ENCODE results near the gene ZNF324B. TPM values are rescaled to one million over a fixed set of nuclear protein-coding genes. Genes with fewer than 3 reads are reported as not detected.
"Not testable (repeated sequence)": the region's sequence is repeated elsewhere in the genome, so short reads cannot be mapped to it uniquely, and the experiment has no call there.

The ZNF324B gene
- polyA plus RNA-seq, 2 of the 4 experiments (the other 2 are of a cell fraction): 3.8 to 6.8 TPM

DNA sequence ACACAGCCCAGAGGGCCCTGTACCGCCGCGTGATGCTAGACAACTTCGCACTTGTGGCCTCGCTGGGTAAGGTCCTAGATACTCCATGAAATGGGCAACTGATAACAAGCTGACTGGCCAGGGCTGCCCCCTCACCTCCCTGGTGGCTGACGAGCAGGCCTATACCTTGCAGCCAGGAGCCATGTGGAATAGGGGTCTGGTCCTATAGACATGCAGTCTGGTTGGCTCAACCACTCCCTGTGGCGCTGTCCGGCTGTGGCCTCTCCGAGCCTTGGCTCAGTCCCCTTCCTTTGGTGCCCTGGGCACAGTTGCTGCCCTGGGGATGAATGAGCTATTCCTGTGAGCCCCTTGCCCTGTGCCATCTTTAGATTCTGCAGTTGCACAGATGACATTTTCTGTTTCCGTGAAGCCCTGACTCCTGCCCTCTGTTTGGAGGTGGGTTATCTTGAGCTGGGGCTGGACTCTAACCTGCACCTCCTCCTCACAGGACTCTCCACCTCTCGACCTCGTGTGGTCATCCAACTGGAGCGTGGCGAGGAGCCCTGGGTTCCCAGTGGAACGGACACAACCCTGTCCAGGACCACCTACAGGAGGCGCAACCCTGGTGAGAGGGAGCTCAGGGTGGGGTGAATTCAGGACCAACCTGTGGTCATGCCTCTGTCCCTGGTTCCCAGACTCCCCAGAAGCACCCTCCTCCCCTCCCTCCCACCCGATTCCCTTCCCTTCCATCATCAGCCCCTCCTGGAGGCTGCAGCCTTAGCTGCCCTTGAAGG is 18.0 kb downstream of the ZNF324B start:
- ATAC-seq: no peak
- CTCF ChIA-PET: interaction anchor here (0.6 to 2.1 kb wide), 6 partner anchors 15 to 277 kb away, joined by 3 to 15 read pairs (median 3); partner anchors contain the start of genes SLC27A5 and ZBTB45
- WGBS (ENCODE audit: missing lambda C conversion rate): 92% methylated on average over 16 of the region's 17 CpGs

DNA sequence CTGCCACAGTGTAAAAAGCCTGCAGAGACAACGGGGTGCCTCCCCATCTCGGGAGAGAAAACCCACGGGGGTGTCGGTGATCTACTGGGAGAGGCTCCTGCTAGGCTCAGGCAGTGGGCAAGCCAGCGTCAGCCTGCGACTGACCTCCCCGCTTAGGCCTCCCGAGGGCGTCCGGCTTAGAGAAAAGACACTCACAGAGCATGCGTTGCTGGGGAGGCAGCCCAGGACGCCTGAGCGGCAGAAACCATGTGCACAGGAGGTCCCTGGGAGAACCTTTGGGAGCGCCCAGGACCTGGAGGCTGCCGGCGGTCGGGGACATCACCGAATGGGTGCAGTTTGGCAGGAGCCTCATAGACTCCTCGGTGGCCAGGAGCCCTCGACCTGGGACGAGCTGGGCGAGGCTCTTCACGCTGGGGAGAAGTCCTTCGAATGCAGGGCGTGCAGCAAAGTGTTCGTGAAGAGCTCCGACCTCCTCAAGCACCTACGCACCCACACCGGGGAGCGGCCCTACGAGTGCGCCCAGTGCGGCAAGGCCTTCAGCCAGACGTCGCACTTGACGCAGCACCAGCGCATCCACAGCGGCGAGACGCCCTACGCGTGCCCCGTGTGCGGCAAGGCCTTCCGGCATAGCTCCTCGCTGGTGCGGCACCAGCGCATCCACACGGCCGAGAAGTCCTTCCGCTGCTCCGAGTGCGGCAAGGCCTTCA is 19.6 kb downstream of the ZNF324B start:
- ATAC-seq; H3K4me3 ChIP-seq; CTCF ChIA-PET; H3K9me3 ChIP-seq; H3K27ac ChIP-seq; H3K4me2 ChIP-seq; POLR2A ChIA-PET; DNase-seq (ENCODE audit: low read depth in 1 of 2, low spot score in 1 of 2): not testable (repeated sequence)
- peaks cover 13% of the 10 kb centered on the region; the same call in 2 of the 3 replicates for H3K4me1 ChIP-seq
- 95% methylated on average over 24 of the region's 53 CpGs for WGBS (ENCODE audit: missing lambda C conversion rate)
- FAIRE-seq: peak; percentile 18

More for the DNA sequence above, 18.0 kb downstream of the ZNF324B start:
- H3K27ac ChIP-seq: no peak overlapping the region
- no peak overlapping the region for H3K4me2 ChIP-seq
- FAIRE-seq (no peak), DNase-seq (ENCODE audit: low read depth in 1 of 2, low spot score in 1 of 2) (no peak)
- H3K4me3 ChIP-seq: no peak overlapping the region
- H3K4me1 ChIP-seq: peaks cover 6% of the 10 kb centered on the region; the same call in 2 of the 3 replicates
- TF ChIP-seq FOXS1 (CRISPR knock-in tag; IDR thresholded peaks at IDR 0.05) (no peak), RFX5 (IDR thresholded peaks at IDR 0.05) (no peak), HEYL (CRISPR knock-in tag; IDR thresholded peaks at IDR 0.05) (no peak), RARB (CRISPR knock-in tag; IDR thresholded peaks at IDR 0.05) (no peak), HOXB13 (CRISPR knock-in tag; IDR thresholded peaks at IDR 0.05; ENCODE audit: low read depth) (no peak), ZNF302 (CRISPR knock-in tag; IDR thresholded peaks at IDR 0.05) (no peak), ZSCAN20 (CRISPR knock-in tag; IDR thresholded peaks at IDR 0.05) (no peak), MAZ (IDR thresholded peaks at IDR 0.05; ENCODE audit: borderline replicate concordance, low read depth, low read length) (no peak), RCOR1 (IDR thresholded peaks at IDR 0.05; ENCODE audit: low read depth, low read length) (no peak), POLR2AphosphoS2 (conservative IDR thresholded peaks at IDR 0.05; ENCODE audit: low read length) (no peak), KDM1A (IDR thresholded peaks at IDR 0.05; ENCODE audit: low read depth) (no peak), HES2 (IDR thresholded peaks at IDR 0.05) (no peak), E2F6 (IDR thresholded peaks at IDR 0.05; ENCODE audit: borderline replicate concordance, low read depth) (no peak), TP53 (CRISPR knock-in tag; IDR thresholded peaks at IDR 0.05) (no peak)
- TF ChIP-seq, protein P1, sequence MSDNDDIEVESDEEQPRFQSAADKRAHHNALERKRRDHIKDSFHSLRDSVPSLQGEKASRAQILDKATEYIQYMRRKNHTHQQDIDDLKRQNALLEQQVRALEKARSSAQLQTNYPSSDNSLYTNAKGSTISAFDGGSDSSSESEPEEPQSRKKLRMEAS (IDR thresholded peaks at IDR 0.05): no peak
- TF ChIP-seq, protein P2, sequence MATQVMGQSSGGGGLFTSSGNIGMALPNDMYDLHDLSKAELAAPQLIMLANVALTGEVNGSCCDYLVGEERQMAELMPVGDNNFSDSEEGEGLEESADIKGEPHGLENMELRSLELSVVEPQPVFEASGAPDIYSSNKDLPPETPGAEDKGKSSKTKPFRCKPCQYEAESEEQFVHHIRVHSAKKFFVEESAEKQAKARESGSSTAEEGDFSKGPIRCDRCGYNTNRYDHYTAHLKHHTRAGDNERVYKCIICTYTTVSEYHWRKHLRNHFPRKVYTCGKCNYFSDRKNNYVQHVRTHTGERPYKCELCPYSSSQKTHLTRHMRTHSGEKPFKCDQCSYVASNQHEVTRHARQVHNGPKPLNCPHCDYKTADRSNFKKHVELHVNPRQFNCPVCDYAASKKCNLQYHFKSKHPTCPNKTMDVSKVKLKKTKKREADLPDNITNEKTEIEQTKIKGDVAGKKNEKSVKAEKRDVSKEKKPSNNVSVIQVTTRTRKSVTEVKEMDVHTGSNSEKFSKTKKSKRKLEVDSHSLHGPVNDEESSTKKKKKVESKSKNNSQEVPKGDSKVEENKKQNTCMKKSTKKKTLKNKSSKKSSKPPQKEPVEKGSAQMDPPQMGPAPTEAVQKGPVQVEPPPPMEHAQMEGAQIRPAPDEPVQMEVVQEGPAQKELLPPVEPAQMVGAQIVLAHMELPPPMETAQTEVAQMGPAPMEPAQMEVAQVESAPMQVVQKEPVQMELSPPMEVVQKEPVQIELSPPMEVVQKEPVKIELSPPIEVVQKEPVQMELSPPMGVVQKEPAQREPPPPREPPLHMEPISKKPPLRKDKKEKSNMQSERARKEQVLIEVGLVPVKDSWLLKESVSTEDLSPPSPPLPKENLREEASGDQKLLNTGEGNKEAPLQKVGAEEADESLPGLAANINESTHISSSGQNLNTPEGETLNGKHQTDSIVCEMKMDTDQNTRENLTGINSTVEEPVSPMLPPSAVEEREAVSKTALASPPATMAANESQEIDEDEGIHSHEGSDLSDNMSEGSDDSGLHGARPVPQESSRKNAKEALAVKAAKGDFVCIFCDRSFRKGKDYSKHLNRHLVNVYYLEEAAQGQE (IDR thresholded peaks at IDR 0.05): no peak
- TF ChIP-seq, protein P3, sequence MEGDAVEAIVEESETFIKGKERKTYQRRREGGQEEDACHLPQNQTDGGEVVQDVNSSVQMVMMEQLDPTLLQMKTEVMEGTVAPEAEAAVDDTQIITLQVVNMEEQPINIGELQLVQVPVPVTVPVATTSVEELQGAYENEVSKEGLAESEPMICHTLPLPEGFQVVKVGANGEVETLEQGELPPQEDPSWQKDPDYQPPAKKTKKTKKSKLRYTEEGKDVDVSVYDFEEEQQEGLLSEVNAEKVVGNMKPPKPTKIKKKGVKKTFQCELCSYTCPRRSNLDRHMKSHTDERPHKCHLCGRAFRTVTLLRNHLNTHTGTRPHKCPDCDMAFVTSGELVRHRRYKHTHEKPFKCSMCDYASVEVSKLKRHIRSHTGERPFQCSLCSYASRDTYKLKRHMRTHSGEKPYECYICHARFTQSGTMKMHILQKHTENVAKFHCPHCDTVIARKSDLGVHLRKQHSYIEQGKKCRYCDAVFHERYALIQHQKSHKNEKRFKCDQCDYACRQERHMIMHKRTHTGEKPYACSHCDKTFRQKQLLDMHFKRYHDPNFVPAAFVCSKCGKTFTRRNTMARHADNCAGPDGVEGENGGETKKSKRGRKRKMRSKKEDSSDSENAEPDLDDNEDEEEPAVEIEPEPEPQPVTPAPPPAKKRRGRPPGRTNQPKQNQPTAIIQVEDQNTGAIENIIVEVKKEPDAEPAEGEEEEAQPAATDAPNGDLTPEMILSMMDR (IDR thresholded peaks at IDR 0.05): no peak
- TF ChIP-seq, protein P4, sequence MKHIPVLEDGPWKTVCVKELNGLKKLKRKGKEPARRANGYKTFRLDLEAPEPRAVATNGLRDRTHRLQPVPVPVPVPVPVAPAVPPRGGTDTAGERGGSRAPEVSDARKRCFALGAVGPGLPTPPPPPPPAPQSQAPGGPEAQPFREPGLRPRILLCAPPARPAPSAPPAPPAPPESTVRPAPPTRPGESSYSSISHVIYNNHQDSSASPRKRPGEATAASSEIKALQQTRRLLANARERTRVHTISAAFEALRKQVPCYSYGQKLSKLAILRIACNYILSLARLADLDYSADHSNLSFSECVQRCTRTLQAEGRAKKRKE (CRISPR knock-in tag; IDR thresholded peaks at IDR 0.05; ENCODE audit: low read depth): no peak
- H3K9me3 ChIP-seq: no peaks in the 10 kb centered on the region
- POLR2A ChIA-PET: no interaction called here

All from A549 (cell line).